H1 (cell line): ENCODE data around the gene DNLZ. TPM values are rescaled to one million over a fixed set of nuclear protein-coding genes. Genes with fewer than 3 reads are reported as not detected.
A peak's percentile ranks its signal among the peaks of the same experiment; 100 is the strongest.

Experiments used
- CTCF ChIA-PET: fragments of 300-600 bp; sonication (Branson Sonifier 250); formaldehyde crosslinking; loops from one replicate; lab custom pipeline; 2021; ENCODE audit not compliant: partially characterized antibody; lab: Charles Lee
- POLR2A ChIA-PET: fragments of 300-600 bp; sonication (Branson Sonifier 250); formaldehyde crosslinking; loops from one replicate; lab custom pipeline; 2021; ENCODE audit warnings: inconsistent platforms; ENCODE audit not compliant: partially characterized antibody; lab: Charles Lee
- DNase-seq, 2 experiments: peaks; one replicate each; pipeline versions ENCODE4 v3.0.0 to v3.0.0-alpha.2; 2010 to 2022; ENCODE audit warnings: low spot score in 2 of 2, low read depth in 1 of 2, mixed read lengths in 1 of 2
- FAIRE-seq: peaks from 2 replicates; lab custom pipeline; 2011; peaks lifted over from hg19 to GRCh38; lab: Jason Lieb, UNC
- H2AFZ ChIP-seq: 2 replicates; pipeline ENCODE4 v1.8.1; 2012; ENCODE audit warnings: low read length, inconsistent platforms
- H2AK5ac ChIP-seq: 2 replicates; pipeline ENCODE4 v1.6.1; 2013; ENCODE audit warnings: low read depth, low read length
- H2BK120ac ChIP-seq: replicated peaks from 2 replicates; pipeline ENCODE3; 2013; ENCODE audit warnings: low read depth, low read length, inconsistent platforms
- H2BK12ac ChIP-seq: 2 replicates; pipeline ENCODE4 v1.6.1; 2013; ENCODE audit warnings: low read depth, low read length
- H2BK15ac ChIP-seq: 2 replicates; pipeline ENCODE4 v1.6.1; 2013; ENCODE audit warnings: low read length
- H2BK20ac ChIP-seq: 2 replicates; pipeline ENCODE4 v1.6.1; 2013; ENCODE audit warnings: low read length
- H2BK5ac ChIP-seq: 2 replicates; pipeline ENCODE4 v1.6.1; 2013; ENCODE audit warnings: low read depth, low read length
- H3K14ac ChIP-seq: 2 replicates; pipeline ENCODE4 v1.6.1; 2013; ENCODE audit warnings: inconsistent platforms; ENCODE audit not compliant: insufficient read length
- H3K18ac ChIP-seq: 2 replicates; pipeline ENCODE4 v1.6.1; 2013; ENCODE audit warnings: low read length; ENCODE audit errors: extremely low read depth
- H3K23ac ChIP-seq: 2 replicates; pipeline ENCODE4 v1.6.1; 2013; ENCODE audit warnings: inconsistent platforms; ENCODE audit not compliant: insufficient read length
- H3K23me2 ChIP-seq: 2 replicates; pipeline ENCODE4 v1.6.1; 2013; ENCODE audit warnings: low read depth, low read length
- H3K27ac ChIP-seq: 2 replicates; pipeline ENCODE4 v1.6.1; 2011; ENCODE audit warnings: low read depth, low read length, inconsistent platforms
- H3K27me3 ChIP-seq, 4 experiments: replicated peaks in 1 of 4; 1 replicate in 1 of 4; 2 replicates in 3 of 4; pipeline versions ENCODE4 v1.6.1 to v1.8.1; 2011 to 2013; ENCODE audit warnings: low read length in 3 of 4, mild to moderate bottlenecking in 3 of 4, inconsistent platforms in 2 of 4, mixed read lengths in 2 of 4, moderate library complexity in 1 of 4; ENCODE audit not compliant: control insufficient read depth in 3 of 4, insufficient read depth in 3 of 4; ENCODE audit errors: extremely low read depth in 1 of 4
- H3K36me3 ChIP-seq, 4 experiments: 2 replicates each; pipeline versions ENCODE4 v1.6.1 to v1.8.1; 2011 to 2013; ENCODE audit warnings: mild to moderate bottlenecking in 4 of 4, low read length in 3 of 4, moderate library complexity in 2 of 4, control low read depth in 1 of 4, inconsistent platforms in 1 of 4; ENCODE audit not compliant: insufficient read depth in 4 of 4, control insufficient read depth in 2 of 4
- H3K4ac ChIP-seq: replicated peaks from 2 replicates; pipeline ENCODE3; 2013; ENCODE audit warnings: low read length, low read depth, mixed read lengths, inconsistent platforms; ENCODE audit not compliant: insufficient read length
- H3K4me1 ChIP-seq, 4 experiments: replicated peaks in 1 of 4; 1 replicate in 1 of 4; 2 replicates in 3 of 4; pipeline versions ENCODE4 v1.6.1 to v1.8.1; 2011 to 2013; ENCODE audit warnings: low read length in 3 of 4, inconsistent platforms in 2 of 4, mixed read lengths in 1 of 4; ENCODE audit not compliant: insufficient read depth in 4 of 4, control insufficient read depth in 3 of 4
- H3K4me2 ChIP-seq, 2 experiments: 2 replicates each; pipeline versions ENCODE4 v1.6.1 to v1.8.1; 2011 to 2013; ENCODE audit warnings: low read depth in 2 of 2, low read length in 2 of 2, control low read depth in 1 of 2, inconsistent platforms in 1 of 2, mild to moderate bottlenecking in 1 of 2; ENCODE audit not compliant: insufficient read depth in 1 of 2
- H3K4me3 ChIP-seq, 4 experiments: fragments of 200-600, 300-600 bp in 1 of 4; sonication (generic), shearing (Covaris generic), sonication (Bioruptor Twin) in 1 of 4; 2 replicates each; pipeline versions ENCODE4 v1.5.1 to v1.8.1; 2011 to 2016; ENCODE audit warnings: low read length in 4 of 4, low read depth in 3 of 4, control low read depth in 2 of 4, inconsistent platforms in 2 of 4, mild to moderate bottlenecking in 2 of 4, mixed read lengths in 1 of 4, moderate library complexity in 1 of 4; ENCODE audit not compliant: insufficient read depth in 2 of 4; ENCODE audit errors: extremely low read depth in 1 of 4
- H3K56ac ChIP-seq: replicated peaks from 2 replicates; pipeline ENCODE3; 2013; ENCODE audit warnings: low read depth, mild to moderate bottlenecking, mixed read lengths, low read length, inconsistent platforms; ENCODE audit not compliant: insufficient read length
- H3K79me1 ChIP-seq: 2 replicates; pipeline ENCODE4 v1.6.1; 2013; ENCODE audit warnings: low read depth, low read length, control low read depth
- H3K79me2 ChIP-seq, 2 experiments: 2 replicates each; pipeline versions ENCODE4 v1.6.1 to v1.8.1; 2012 to 2013; ENCODE audit warnings: low read length in 2 of 2, mild to moderate bottlenecking in 2 of 2, inconsistent platforms in 1 of 2; ENCODE audit not compliant: insufficient read depth in 2 of 2, control insufficient read depth in 1 of 2
- H3K9ac ChIP-seq, 4 experiments: replicated peaks in 1 of 4; 1 replicate in 1 of 4; 2 replicates in 3 of 4; pipeline versions ENCODE4 v1.6.1 to v1.8.1; 2011 to 2013; ENCODE audit warnings: low read depth in 3 of 4, low read length in 3 of 4, control low read depth in 2 of 4, mild to moderate bottlenecking in 2 of 4, moderate library complexity in 2 of 4, inconsistent platforms in 1 of 4; ENCODE audit errors: extremely low read depth in 1 of 4
- H3K9me3 ChIP-seq, 2 experiments: 2 replicates each; pipeline versions ENCODE4 v1.6.1 to v1.8.1; 2012 to 2013; ENCODE audit warnings: mild to moderate bottlenecking in 2 of 2, moderate library complexity in 2 of 2, control low read depth in 1 of 2, inconsistent platforms in 1 of 2, low read depth in 1 of 2, low read length in 1 of 2, mixed read lengths in 1 of 2; ENCODE audit not compliant: insufficient read depth in 2 of 2
- H4K20me1 ChIP-seq, 2 experiments: replicated peaks in 1 of 2; 2 replicates each; pipeline versions ENCODE3 to v1.8.1; 2011 to 2013; ENCODE audit warnings: inconsistent platforms in 2 of 2, low read length in 2 of 2, mild to moderate bottlenecking in 1 of 2; ENCODE audit not compliant: insufficient read depth in 2 of 2, control insufficient read depth in 1 of 2
- H4K5ac ChIP-seq: 2 replicates; pipeline ENCODE4 v1.6.1; 2013; ENCODE audit warnings: low read length, low read depth, mixed read lengths, inconsistent platforms; ENCODE audit not compliant: insufficient read length
- H4K8ac ChIP-seq: 2 replicates; pipeline ENCODE4 v1.8.0; 2013; ENCODE audit warnings: mild to moderate bottlenecking, moderate library complexity, low read length, inconsistent platforms; ENCODE audit not compliant: insufficient read depth; ENCODE audit errors: extremely low read depth
- H4K91ac ChIP-seq: replicated peaks from 2 replicates; pipeline ENCODE3; 2013; ENCODE audit warnings: low read length, mixed read lengths, inconsistent platforms; ENCODE audit not compliant: insufficient read length
- ASH2L ChIP-seq: fragments of 200-600, 300-600 bp; sonication (generic); IDR thresholded peaks from one replicate; pipeline ENCODE4 v1.7.1; 2017; ENCODE audit warnings: low read length
- ATF3 ChIP-seq: IDR thresholded peaks from 2 replicates; pipeline ENCODE4 v1.6.1; 2011; ENCODE audit warnings: low read depth, mild to moderate bottlenecking, low read length; ENCODE audit not compliant: insufficient read depth
- FOSL1 ChIP-seq: IDR thresholded peaks from 2 replicates; pipeline ENCODE4 v1.6.1; 2011; ENCODE audit warnings: mild to moderate bottlenecking, low read depth, low read length, moderate library complexity; ENCODE audit not compliant: insufficient read depth
- GTF2F1 ChIP-seq: IDR thresholded peaks from 2 replicates; pipeline ENCODE4 v1.6.1; 2012; ENCODE audit warnings: low read depth, low read length, improper control_type of control experiment, borderline replicate concordance
- JUND ChIP-seq: IDR thresholded peaks from 2 replicates; pipeline ENCODE4 v1.6.1; 2011; ENCODE audit warnings: mild to moderate bottlenecking, improper control_type of control experiment, low read length
- NANOG ChIP-seq: IDR thresholded peaks from 2 replicates; pipeline ENCODE4 v1.6.1; 2011; ENCODE audit warnings: low read length, low read depth, mild to moderate bottlenecking, inconsistent platforms; ENCODE audit not compliant: insufficient read depth, poor library complexity, severe bottlenecking
- PHF8 ChIP-seq: fragments of 200-600 bp; sonication (generic); conservative IDR thresholded peaks from 2 replicates; pipeline ENCODE4 v1.7.1; 2012; ENCODE audit warnings: low read depth, mild to moderate bottlenecking, inconsistent platforms, low read length, moderate library complexity
- SAP30 ChIP-seq: fragments of 300-600 bp; sonication (generic); IDR thresholded peaks from 2 replicates; pipeline ENCODE4 v1.7.1; 2012; ENCODE audit warnings: low read length, moderate library complexity, mild to moderate bottlenecking, inconsistent platforms; ENCODE audit not compliant: insufficient read depth, insufficient replicate concordance
- SIN3A ChIP-seq, 2 experiments: IDR thresholded peaks in 1 of 2; conservative IDR thresholded peaks in 1 of 2; 2 replicates each; pipeline ENCODE4 v1.6.1; 2011 to 2012; ENCODE audit warnings: low read length in 2 of 2, improper control_type of control experiment in 1 of 2, low read depth in 1 of 2, mild to moderate bottlenecking in 1 of 2
- SIX5 ChIP-seq: IDR thresholded peaks from 2 replicates; pipeline ENCODE4 v1.6.1; 2011; ENCODE audit warnings: mild to moderate bottlenecking, low read depth, low read length
- USF2 ChIP-seq: IDR thresholded peaks from 2 replicates; pipeline ENCODE4 v1.6.1; 2011; ENCODE audit warnings: low read length, improper control_type of control experiment
- WGBS, 2 experiments: shearing (Covaris generic) in 1 of 2; methylation state at CpG; one replicate each; pipeline versions ENCODE4 v1.1.6 to v1.1.7; 2013 to 2015; ENCODE audit warnings: low lambda C conversion rate in 2 of 2, mixed read lengths in 2 of 2, inconsistent platforms in 1 of 2, low coverage in 1 of 2, missing lambda C conversion rate in 1 of 2; ENCODE audit not compliant: insufficient replicate concordance in 2 of 2, insufficient coverage in 1 of 2, insufficient read length in 1 of 2; ENCODE audit errors: extremely low coverage in 1 of 2, missing lambda C conversion rate in 1 of 2; 5-methylcytosine and 5-hydroxymethylcytosine counted together
- polyA plus RNA-seq, 7 experiments: library from polyadenylated mRNA; depleted of rRNA in 3 of 7; stranded (reverse) in 5 of 7; unstranded in 2 of 7; fragments of >200 nt in 5 of 7; fragments of 200-250 nt in 2 of 7; gene quantifications; 1 replicate in 5 of 7; 2 replicates in 1 of 7; 4 replicates in 1 of 7; pipeline versions ENCODE4 v1.2.1 to v1.2.3, GENCODE V29; 2011 to 2013; ENCODE audit warnings: missing spikeins in 2 of 7, mixed read lengths in 2 of 7
- total RNA-seq: library from RNA; stranded (reverse); fragmentation: NEBNext Ultra II Directional; extraction: Animal tissue kit (Norgen Biotek cat#: 25700); gene quantifications from 2 replicates; pipeline ENCODE4 v1.2.1, GENCODE V29; 2021

DNLZ gene
- total and polyA plus RNA-seq, 2 of the 8 experiments (the other 6 are each of a cell fraction or from before 2014, with no cell fraction given), result 11.6 to 17.9 TPM

GRCh38 chr9:136372006-136372405 is 8.5 kb upstream of the DNLZ start:
- Histone ChIP-seq H3K4ac (no peak overlapping the region), H3K79me2 (no peaks in the 10 kb centered on the region), H3K23ac (no peak overlapping the region), H3K36me3 (no peaks in the 10 kb centered on the region; a peak in 3 of 8 replicates), H3K56ac (no peak overlapping the region), H4K20me1 (peaks cover 5 to 7% of the 10 kb centered on the region in 2 experiments), H4K5ac (no peak overlapping the region), H3K79me1 (no peaks in the 10 kb centered on the region), H3K23me2 (no peaks in the 10 kb centered on the region), H2BK12ac (no peak overlapping the region), H3K14ac (no peak overlapping the region), H3K9ac (no peak overlapping the region), H3K4me3 (no peak overlapping the region), H3K18ac (no peak overlapping the region; the same call in 1 of the 2 replicates), H4K8ac (peak overlapping the region; percentile 80; the same call in 1 of the 2 replicates), H4K91ac (no peak overlapping the region), H2AFZ (no peak overlapping the region), H3K9me3 (no peaks in the 10 kb centered on the region), H2BK15ac (no peak overlapping the region), H2BK5ac (no peak overlapping the region), H3K4me2 (no peak overlapping the region), H2BK120ac (no peak overlapping the region), H3K27me3 (no peaks in the 10 kb centered on the region), H2AK5ac (no peak overlapping the region), H2BK20ac (no peak overlapping the region), H3K4me1 (no peaks in the 10 kb centered on the region), H3K27ac (no peak overlapping the region; the same call in 1 of the 2 replicates)
- 91% methylated on average over 21 of the region's 21 CpGs; no CpG with 5 or more reads in 1 of the 2 experiments for WGBS, 2 experiments
- POLR2A ChIA-PET, result interaction anchor here (0.9 to 7.2 kb wide), 7 partner anchors 10 to 66 kb away, joined by 3 to 43 read pairs (median 4); partner anchors contain the start of gene DNLZ
- DNase-seq (no peak), FAIRE-seq (no peak)
- CTCF ChIA-PET, result interaction anchor here (0.7 to 3.0 kb wide), 3 partner anchors 9 to 59 kb away, joined by 4 to 19 read pairs (median 15); partner anchors contain the start of gene DNLZ
- no peak for TF ChIP-seq ATF3
- no peak for TF ChIP-seq SAP30
- no peak for TF ChIP-seq PHF8
- TF ChIP-seq NANOG, result no peak
- TF ChIP-seq SIX5, result no peak
- TF ChIP-seq JUND, result no peak
- TF ChIP-seq FOSL1, result no peak
- TF ChIP-seq ASH2L, result no peak
- TF ChIP-seq SIN3A (conservative IDR thresholded peaks at IDR 0.05 in 1 of 2, IDR thresholded peaks at IDR 0.05 in 1 of 2; ENCODE audit: low read depth in 1 of 2, low read length in 2 of 2), result no peak
- TF ChIP-seq USF2, result no peak
- TF ChIP-seq GTF2F1, result no peak
